NCI-H187 treated with DMSO at 0.1 percent for 48 hours (cell line): ENCODE data around the gene HK2.

Experiments
- DNase-seq: peaks from one replicate; lab custom pipeline; 2025; lab: John Stamatoyannopoulos, UW

The HK2 gene

GRCh38 chr2:74937221-74937880, 103.4 kb downstream of the HK2 start:
- no peak for DNase-seq

GRCh38 chr2:74938264-74938663, 104.3 kb downstream of the HK2 start:
- no peak for DNase-seq

GRCh38 chr2:74939919-74940812, 106.2 kb downstream of the HK2 start:
- no peak for DNase-seq

GRCh38 chr2:74941284-74941683, 107.4 kb downstream of the HK2 start:
- no peak for DNase-seq

GRCh38 chr2:74942263-74942662, 108.3 kb downstream of the HK2 start:
- DNase-seq: no peak
